ENCODE measurements around the gene SPON2.

DNA sequence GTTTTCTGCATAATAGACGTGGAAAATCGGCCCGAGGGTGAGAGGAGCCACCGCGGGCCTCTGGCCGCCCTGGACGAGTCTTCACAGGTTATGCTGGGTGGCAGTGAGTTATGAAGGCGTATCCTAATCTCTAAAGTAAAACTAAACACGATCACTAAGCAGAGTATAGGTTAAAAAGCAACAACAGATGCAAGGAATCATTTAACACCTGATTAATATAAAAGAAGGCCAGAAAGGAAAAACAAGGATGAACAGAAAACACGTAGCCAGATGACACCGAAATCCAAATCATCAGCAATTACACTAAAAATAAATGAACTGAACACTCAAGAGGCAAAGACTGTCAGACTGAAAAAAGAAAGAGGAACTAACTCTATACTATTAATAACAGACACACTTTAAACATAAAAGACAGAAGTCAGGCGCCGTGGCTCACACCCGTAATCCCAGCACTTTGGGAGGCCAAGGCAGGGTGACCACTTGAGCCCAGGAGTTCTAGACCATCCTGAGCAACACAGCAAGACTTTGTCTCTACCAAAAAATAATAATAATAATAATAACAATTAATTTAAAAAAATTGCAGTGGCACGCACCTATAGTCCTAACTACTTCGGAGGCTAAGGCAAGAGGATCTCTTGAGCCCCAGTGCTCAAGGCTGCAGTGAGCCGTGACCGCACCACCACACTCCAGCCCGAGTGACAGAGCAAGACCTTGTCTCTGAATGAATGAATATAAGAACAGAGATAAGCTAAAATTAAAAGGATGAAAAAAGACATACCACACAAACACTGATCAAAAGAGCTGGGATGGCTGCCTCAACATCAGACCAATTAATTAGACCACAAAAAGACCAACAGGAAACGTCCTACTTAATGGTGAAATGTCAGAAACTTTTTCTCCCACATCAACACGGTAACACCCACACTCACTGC lies 46.5 kb upstream of the SPON2 start:
- TF ChIP-seq CEBPB (IDR thresholded peaks at IDR 0.05; ENCODE audit: low read depth, low read length), result no peak
- no peak for TF ChIP-seq MAZ (IDR thresholded peaks at IDR 0.05; ENCODE audit: borderline replicate concordance, low read depth, low read length)
- TF ChIP-seq, protein P1, sequence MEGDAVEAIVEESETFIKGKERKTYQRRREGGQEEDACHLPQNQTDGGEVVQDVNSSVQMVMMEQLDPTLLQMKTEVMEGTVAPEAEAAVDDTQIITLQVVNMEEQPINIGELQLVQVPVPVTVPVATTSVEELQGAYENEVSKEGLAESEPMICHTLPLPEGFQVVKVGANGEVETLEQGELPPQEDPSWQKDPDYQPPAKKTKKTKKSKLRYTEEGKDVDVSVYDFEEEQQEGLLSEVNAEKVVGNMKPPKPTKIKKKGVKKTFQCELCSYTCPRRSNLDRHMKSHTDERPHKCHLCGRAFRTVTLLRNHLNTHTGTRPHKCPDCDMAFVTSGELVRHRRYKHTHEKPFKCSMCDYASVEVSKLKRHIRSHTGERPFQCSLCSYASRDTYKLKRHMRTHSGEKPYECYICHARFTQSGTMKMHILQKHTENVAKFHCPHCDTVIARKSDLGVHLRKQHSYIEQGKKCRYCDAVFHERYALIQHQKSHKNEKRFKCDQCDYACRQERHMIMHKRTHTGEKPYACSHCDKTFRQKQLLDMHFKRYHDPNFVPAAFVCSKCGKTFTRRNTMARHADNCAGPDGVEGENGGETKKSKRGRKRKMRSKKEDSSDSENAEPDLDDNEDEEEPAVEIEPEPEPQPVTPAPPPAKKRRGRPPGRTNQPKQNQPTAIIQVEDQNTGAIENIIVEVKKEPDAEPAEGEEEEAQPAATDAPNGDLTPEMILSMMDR (conservative IDR thresholded peaks at IDR 0.05; ENCODE audit: low read depth, low read length), result no peak
- no peak for TF ChIP-seq NFE2L2 (IDR thresholded peaks at IDR 0.05; ENCODE audit: low read depth, low read length)
- TF ChIP-seq POLR2A (IDR thresholded peaks at IDR 0.05; ENCODE audit: low read depth, low read length), result no peak
- no peak for TF ChIP-seq MXI1 (IDR thresholded peaks at IDR 0.05; ENCODE audit: borderline replicate concordance, low read depth, low read length)
- TF ChIP-seq, protein P2, sequence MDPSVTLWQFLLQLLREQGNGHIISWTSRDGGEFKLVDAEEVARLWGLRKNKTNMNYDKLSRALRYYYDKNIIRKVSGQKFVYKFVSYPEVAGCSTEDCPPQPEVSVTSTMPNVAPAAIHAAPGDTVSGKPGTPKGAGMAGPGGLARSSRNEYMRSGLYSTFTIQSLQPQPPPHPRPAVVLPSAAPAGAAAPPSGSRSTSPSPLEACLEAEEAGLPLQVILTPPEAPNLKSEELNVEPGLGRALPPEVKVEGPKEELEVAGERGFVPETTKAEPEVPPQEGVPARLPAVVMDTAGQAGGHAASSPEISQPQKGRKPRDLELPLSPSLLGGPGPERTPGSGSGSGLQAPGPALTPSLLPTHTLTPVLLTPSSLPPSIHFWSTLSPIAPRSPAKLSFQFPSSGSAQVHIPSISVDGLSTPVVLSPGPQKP (IDR thresholded peaks at IDR 0.05; ENCODE audit: borderline replicate concordance, low read depth, low read length), result no peak

Data from IMR-90 (cell line).